KOPT-K1 (cell line): ENCODE results near the gene NPFF.
"Not testable (repeated sequence)": the region's sequence is repeated elsewhere in the genome, so short reads cannot be mapped to it uniquely, and the experiment has no call there.

ENCODE experiments used
- H3K27ac ChIP-seq: fragments of 200-600 bp; sonication (generic); 2 replicates; pipeline ENCODE4 v1.5.1; 2016; ENCODE audit warnings: antibody characterized with exemption, mild to moderate bottlenecking, low read depth, low read length; ENCODE audit not compliant: poor library complexity, severe bottlenecking
- H3K36me3 ChIP-seq: fragments of 200-600 bp; sonication (generic); 2 replicates; pipeline ENCODE4 v1.5.1; 2017; ENCODE audit warnings: antibody characterized with exemption, mild to moderate bottlenecking, low read length, moderate library complexity; ENCODE audit not compliant: insufficient read depth
- H3K9me3 ChIP-seq: fragments of 200-600 bp; sonication (generic); 2 replicates; pipeline ENCODE4 v1.5.1; 2017; ENCODE audit warnings: antibody characterized with exemption, low read length, mild to moderate bottlenecking; ENCODE audit not compliant: insufficient read depth, poor library complexity, severe bottlenecking

Gene NPFF, protein sequence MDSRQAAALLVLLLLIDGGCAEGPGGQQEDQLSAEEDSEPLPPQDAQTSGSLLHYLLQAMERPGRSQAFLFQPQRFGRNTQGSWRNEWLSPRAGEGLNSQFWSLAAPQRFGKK

DNA sequence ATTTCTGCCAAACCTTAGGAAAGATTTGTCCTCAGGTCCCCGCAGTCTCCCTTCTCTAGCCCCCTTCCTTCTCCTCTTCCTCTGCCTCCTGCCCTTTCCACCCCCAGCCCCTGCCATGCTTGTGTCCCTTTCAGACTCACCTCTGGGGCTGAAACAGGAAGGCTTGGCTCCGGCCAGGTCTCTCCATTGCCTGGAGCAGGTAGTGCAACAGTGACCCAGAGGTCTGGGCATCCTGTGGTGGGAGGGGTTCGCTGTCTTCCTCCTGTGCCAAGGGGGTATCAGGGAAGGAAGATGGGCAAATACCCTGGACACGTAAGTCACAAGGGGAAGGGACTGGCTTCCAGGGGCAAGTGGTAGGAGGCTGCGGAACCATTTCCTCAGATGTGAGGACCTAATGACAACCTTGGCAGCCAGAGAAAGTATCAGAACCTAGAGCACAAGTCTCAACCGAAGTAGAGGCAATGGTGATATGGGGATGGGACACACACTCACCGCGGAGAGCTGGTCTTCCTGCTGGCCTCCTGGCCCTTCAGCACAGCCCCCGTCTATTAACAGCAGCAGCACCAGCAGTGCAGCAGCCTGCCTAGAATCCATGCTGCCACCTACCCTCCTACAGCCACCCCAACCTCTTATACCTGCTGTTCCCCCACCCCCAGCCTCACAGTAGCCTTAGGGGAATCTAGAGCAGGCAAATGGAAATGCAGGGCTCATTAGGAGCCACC, at the start of gene NPFF:
TSS of gene NPFF (minus strand) at position 604 of the 722 bp plus-strand sequence. CDS start at position 594, 10 bp downstream.
- Histone ChIP-seq H3K27ac (no peak within 1 kb of the TSS), H3K9me3 (no peaks in the 10 kb centered on the region), H3K36me3 (peaks cover 62% of the 10 kb centered on the region)

DNA sequence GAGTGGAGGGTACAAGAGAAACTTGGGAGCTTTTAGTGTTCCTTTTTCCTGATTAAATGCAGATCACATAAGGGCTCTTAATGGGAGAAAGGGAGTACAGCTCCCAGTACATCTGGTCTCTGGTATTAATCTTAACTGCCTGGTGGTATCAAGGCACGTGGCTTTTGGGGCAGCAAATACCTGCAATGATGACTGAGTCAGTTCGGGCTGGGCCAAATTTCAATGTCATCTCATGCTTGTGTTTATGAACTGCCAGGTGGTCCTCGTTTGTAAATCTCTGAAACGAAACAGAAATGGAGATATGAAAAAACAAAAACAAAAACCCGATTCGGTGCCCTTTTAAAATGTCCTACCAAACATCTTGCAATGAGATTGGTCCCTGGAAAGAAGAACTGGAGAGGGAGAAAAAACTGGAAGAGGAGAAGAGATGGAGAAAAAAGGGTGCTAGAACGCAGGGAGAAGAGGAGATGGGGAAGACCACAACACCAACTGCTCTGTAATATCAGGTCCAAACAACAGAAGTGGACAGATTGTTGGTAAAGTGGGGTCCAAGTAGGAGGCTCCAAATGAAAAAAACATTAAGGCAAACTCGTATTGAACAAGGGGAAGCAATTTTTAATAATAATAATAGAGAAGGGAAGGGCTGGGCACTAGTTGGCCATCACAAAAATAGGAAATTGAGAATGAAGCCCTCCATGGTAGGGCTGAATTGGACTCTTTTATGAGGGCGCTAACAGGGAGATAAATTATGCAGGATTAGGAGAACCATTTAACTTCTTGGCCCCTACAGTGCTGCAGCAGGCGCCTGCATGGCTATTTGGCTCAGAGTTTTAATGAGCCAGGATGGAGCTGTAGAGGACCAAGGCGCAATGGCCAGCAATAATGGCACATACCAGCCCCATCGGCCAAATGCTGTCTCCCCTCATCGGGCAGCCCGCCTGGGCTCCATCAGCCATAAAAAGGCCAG, 45.4 kb upstream of the NPFF start:
- peaks cover 30% of the 10 kb centered on the region for H3K36me3 ChIP-seq
- H3K9me3 ChIP-seq: no peaks in the 10 kb centered on the region
- H3K27ac ChIP-seq: no peak overlapping the region

DNA sequence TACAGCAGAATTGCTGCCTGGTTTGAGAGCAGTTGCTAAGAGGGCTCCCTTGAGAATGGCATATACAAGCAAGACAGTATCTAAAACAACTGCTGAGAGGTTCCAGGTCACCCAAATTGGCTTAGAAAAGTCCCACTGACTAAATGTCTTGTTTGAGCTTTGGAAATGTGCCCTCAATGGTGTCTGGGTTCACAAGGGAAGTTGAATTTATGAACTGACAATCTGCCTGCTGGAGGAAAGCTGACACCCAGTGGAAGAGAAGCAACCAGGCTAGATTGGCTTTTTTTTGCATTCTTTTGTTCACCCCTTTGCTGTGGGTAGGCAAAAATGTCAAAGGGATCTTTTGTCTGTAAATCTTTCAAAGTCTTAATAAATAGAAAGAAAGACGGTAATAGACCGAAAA, 44.6 kb upstream of the NPFF start:
- peak overlapping the region; percentile 25 for H3K27ac ChIP-seq
- no peaks in the 10 kb centered on the region for H3K9me3 ChIP-seq
- H3K36me3 ChIP-seq: peaks cover 32% of the 10 kb centered on the region

DNA sequence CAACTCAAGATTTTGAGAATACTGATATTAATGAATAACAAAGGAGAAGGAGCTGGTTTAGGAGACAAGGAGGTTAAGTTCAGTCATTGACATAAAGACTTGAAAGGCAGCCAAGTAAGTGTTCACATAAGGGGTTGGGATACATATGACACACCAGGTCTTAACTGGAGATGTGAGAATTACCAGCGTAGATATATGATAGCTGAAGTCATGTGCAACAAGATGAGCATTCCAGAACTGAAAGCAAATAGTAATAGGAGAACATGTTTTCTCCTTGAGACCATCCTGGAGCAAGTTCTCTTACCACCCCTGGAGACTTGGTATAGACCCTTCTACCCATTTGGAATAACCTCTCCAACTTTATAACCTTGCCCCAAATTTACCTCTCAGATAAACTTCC, 43.3 kb upstream of the NPFF start:
- peaks cover 32% of the 10 kb centered on the region for H3K36me3 ChIP-seq
- no peak overlapping the region for H3K27ac ChIP-seq
- no peaks in the 10 kb centered on the region for H3K9me3 ChIP-seq

DNA sequence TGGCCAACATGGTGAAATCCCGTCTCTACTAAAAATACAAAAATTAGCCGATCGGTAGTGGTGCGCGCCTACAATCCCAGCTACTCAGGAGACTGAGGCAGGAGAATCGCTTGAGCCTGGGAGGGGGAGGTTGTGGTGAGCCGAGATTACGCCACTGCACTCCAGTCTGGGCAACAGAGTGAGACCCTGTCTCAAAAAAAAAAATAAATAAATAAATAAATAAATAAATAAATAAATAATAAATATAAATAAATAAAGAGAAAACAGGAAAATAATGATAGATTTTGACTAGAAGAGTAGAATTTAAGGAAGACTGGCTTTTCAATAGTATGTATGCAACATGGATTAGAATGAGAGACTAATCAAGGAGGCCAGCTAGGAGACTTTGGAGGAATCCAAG, 42.8 kb upstream of the NPFF start:
- H3K36me3 ChIP-seq: peaks cover 32% of the 10 kb centered on the region
- H3K9me3 ChIP-seq, H3K27ac ChIP-seq: not testable (repeated sequence)

DNA sequence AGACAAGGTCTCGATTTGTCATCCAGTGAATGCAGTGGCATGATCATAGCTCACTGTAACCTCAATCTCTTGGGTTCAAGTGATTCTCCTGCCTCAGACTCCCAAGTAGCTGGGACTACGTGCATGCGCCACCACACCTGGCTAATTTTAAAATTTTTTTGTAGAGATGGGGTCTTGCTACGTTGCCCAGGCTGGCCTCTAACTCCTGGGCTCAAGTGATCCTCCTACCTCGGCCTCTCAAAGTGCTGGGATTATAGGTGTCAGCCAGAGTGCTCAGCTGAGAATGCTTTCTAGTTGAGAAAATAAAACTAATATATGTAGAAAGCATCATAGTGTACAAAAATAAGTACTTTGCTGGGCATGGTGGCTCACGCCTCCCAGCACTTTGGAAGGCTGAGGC, 41.1 kb upstream of the NPFF start:
- peaks cover 32% of the 10 kb centered on the region for H3K36me3 ChIP-seq
- H3K9me3 ChIP-seq, H3K27ac ChIP-seq: not testable (repeated sequence)

DNA sequence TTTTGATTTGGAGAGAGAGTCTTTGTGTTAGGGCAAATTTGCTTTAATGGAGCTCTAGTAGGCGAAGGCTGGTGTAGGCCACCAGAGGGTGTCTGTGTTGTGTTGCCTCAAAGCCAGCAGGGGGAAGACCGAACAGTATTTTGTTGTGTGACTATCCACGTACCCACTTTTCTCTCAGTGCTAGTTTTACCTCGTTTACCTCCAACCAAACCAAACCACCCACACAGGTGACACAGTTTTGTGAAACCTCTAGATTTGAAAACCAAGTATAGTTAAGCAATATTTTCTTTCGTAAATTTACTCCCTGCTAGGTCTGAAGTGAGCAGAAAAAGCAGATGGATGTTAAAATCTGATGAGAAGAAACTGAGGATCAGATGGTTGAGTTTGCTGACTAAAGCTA, 36.3 kb upstream of the NPFF start:
- no peak overlapping the region for H3K27ac ChIP-seq
- H3K9me3 ChIP-seq: no peaks in the 10 kb centered on the region
- H3K36me3 ChIP-seq: peaks cover 44% of the 10 kb centered on the region

DNA sequence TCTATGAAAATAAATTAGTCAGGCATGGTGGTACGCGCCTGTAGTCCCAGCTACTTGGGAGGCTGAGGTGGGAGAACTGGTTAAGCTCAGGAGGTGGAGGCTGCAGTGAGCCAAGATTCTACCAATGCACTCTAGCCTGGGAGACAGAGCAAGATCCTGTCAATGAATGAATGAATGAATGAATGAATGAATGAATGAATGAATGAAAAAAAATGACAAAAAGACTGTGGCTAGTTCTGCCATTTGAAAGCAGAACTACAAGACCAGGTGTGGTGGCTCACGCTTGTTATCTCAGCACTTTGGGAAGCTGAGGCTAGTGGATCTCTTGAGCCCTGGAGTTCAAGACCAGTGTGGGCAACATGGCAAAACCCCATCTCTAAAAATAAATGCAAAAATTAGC, 32.2 kb upstream of the NPFF start:
- no peaks in the 10 kb centered on the region for H3K9me3 ChIP-seq
- H3K36me3 ChIP-seq: peaks cover 70% of the 10 kb centered on the region
- no peak overlapping the region for H3K27ac ChIP-seq

DNA sequence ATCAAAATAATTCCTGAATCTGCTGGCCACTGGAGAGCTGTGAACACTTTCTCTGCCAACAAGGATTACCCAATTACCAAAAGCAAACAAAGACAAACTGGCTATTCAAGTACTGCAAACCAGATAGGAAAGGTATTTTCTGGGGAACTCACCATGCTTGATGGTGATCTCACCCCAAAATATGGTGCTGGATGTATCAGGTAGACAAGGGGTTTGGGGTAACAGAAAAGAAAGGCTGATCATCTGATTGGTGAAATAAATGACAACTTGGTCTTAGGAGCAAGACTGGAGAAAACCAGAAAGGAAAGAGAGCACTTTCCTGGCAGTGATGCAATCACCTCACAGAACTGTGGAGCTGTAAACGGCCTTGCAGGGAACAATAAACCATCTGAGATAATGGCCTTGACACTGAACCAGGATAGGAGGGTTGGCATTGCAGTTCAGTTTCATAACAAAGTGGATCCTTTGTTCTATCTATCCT, 31.0 kb upstream of the NPFF start:
- no peaks in the 10 kb centered on the region for H3K9me3 ChIP-seq
- peaks cover 82% of the 10 kb centered on the region for H3K36me3 ChIP-seq
- no peak overlapping the region for H3K27ac ChIP-seq

DNA sequence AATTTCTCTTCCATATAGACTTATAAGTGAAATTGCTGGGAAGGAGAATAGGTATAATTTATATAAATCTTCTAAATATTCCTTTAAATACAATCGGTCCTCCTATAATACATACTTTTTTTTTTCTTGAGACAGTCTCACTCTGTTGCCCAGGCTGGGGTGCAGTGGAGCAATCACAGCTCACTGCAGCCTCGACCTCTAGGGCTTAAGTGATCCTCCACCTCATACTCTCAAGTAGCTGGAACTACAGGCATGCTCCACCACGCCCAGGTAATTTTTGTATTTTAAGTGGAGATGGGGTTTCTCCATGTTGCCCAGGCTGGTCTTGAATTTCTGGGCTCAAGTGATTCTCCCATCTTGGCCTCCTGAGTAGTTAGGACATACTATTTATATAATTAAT, 29.7 kb upstream of the NPFF start:
- Histone ChIP-seq H3K36me3 (peaks cover 85% of the 10 kb centered on the region), H3K9me3 (no peaks in the 10 kb centered on the region), H3K27ac (no peak overlapping the region)

DNA sequence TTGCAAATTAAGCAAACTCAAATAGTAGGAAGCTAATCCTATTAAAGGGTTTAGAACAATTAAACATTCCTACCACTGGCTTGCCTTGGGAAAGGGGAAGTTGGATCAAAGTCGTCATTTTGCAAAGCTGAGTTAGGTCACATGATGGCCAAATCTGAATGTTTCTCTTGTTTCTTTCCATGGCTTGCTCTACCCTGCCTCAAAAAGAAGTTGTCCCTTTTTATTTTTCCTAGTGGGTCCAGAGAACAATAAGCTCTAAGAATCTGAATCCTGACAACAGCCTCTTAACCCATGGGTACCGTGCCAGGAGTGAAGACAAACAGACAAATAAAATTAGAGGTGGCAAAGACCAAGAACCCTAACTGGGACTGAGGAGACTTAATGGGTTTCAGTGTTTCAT, 26.2 kb upstream of the NPFF start:
- no peaks in the 10 kb centered on the region for H3K9me3 ChIP-seq
- H3K36me3 ChIP-seq: peaks cover 78% of the 10 kb centered on the region
- no peak overlapping the region for H3K27ac ChIP-seq

DNA sequence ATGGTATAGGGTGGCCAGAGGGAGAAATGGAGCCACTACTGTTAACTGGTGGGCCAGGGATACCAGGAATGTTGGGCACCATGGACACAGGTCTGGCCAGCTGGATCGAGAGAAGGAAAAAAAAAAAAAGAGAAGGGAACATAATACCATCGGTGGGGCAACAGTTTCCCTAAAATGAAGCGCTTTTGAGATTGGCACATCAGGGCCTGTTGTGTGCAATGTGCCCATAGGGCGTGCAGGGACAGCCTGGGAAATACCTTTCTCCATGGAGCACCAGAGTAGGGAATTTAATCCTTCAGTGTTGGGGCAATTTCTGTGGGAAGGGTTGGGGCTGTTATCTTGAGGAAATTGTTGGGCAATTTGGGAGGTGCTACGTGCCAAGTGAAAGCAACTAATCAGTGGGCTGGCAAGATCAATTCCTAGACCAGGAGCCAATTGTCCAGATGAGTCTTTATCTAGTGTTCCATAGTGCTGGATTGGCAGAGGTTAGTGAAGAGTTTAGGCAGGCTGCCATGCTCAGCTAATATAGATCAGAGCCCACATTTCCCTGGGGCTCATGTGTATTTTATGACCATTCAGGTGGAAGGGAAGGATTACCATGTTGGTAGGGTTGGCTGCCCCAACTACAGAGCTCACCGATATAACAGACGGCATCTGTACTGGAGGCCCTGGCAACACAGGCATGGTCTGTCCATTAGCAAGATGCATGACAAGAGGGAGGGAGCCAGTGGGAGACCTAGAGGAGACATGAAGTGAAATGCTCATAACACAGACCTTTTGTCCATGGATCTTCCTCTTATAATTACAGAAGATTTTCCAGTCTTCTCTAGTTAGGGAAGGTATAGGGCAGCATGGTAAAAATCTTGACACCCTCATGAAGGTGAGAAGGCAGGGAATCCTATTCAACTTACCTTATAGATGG, 25.5 kb upstream of the NPFF start:
- Histone ChIP-seq H3K9me3 (no peaks in the 10 kb centered on the region), H3K36me3 (peaks cover 72% of the 10 kb centered on the region), H3K27ac (no peak overlapping the region)

DNA sequence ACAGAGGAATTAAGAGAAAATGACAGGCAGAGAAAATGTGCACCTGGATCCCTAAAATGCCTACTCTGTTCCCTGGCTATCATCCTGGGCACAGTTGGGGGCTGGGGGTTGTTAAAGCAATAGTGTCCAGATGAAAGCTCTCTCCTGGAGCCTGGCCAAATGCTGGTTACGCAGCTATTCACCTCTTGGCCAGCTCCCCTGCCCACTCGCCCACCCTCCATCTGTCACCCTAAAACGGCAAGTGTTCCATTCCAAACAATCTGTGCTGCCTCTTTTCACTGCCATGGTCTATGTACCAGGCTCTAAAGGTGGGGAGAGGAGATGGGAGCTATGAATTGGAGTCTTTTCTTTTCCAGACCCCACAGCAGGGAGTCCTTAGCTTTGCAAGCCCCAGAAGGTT, 24.7 kb upstream of the NPFF start:
- peaks cover 69% of the 10 kb centered on the region for H3K36me3 ChIP-seq
- no peak overlapping the region for H3K27ac ChIP-seq
- H3K9me3 ChIP-seq: no peaks in the 10 kb centered on the region

DNA sequence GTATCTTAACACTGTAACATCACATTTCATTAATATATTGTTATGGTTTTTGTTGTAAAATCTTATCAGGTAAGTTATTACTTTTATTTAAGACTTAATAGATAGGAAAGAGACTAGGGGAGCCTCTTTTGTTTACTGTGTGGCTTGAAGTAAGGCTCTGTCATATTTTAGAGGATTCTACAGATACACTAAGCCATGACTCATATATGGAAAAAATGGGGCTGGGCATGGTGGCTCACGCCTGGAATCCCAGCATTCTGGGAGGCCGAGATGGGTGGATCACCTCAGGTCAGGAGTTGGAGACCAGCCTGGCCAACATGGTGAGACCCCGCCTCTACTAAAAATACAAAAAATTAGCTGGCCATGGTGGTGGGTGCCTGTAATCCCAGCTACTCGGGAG, 23.6 kb upstream of the NPFF start:
- peaks cover 66% of the 10 kb centered on the region for H3K36me3 ChIP-seq
- H3K9me3 ChIP-seq: no peaks in the 10 kb centered on the region
- no peak overlapping the region for H3K27ac ChIP-seq
